GM19468 (cell line): ENCODE measurements around the gene TUBGCP2.

Source experiments
- ATAC-seq: cut with Tn5 transposase; IDR thresholded peaks from one replicate; pipeline ENCODE4 v1.9.1; 2021; ENCODE audit warnings: mild to moderate bottlenecking, moderate library complexity, moderate number of reproducible peaks; ENCODE audit not compliant: unreplicated experiment; ENCODE audit errors: extremely low read depth

The TUBGCP2 gene

DNA sequence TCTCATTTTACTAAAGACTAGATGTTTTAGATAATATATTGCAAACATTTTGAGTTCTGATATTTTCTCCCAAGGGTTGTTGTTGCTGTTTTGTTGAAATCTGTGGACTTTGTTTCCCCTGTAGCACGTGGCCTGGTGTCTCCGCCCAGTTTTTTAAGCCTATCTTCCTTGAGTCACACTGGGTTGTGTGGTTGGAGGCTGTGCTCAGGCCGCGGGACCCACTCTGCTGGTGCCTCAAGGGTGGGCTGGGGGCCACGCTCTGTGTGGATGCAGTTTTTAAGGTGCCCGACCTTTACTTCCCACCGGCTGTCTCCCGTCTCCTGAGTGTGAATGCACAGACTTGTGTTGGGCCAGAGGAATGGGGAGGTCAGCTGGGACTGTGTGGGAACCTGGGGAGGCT lies 34.3 kb upstream of the TUBGCP2 start:
- ATAC-seq: no peak

GRCh38 chr10:133341983-133342382 lies 33.3 kb upstream of the TUBGCP2 start:
- no peak for ATAC-seq

GRCh38 chr10:133339708-133340380 lies 31.2 kb upstream of the TUBGCP2 start:
- no peak for ATAC-seq

DNA sequence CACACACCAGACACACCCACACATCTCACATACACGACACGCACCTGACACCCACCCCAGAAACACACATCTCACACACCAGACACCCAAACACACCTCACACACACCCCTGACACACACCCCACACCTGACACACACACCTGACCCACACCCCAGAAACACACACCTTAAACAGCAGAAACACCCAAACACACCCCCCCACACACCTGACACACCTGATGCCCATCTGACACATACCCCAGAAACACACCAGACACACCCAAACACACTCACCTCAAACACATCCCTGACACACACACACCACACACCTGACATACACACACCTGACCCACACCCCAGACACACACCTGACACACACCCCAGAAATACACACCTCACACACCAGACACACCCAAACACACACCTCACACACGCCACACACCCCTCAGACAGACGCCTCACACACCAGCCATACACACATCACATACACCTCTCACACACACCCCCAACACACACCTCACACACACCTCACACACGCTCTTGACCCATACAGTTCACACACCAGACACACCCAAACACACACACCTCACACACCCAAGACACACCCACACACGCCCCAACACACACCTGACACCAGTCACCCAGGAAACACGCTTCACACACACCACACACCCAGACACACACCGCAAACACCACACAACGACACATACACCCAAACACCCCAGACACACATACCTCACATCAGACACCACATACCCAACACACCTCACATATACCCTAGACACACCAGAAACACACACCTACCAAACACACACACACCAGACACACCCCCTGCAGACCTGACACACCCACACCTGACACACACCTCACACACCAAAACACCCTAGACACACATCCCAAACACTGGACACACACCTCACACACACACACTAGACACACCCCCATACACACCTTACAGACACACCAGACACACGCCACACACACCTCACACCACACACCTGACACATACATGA lies 29.7 kb upstream of the TUBGCP2 start:
- no peak for ATAC-seq

DNA sequence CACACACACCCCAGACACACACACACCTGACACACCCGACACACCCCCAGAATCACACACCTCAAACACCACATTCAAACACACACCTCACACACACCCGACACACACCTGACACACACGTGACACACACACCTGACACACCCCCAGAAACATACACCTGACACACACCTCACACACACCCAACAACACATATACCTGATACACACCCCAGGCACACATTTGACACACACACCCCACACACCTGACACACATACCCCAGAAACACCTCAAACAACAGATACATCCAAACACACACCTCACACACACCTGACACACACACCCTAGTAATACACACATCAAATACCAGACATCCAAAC lies 28.7 kb upstream of the TUBGCP2 start:
- ATAC-seq: no peak

DNA sequence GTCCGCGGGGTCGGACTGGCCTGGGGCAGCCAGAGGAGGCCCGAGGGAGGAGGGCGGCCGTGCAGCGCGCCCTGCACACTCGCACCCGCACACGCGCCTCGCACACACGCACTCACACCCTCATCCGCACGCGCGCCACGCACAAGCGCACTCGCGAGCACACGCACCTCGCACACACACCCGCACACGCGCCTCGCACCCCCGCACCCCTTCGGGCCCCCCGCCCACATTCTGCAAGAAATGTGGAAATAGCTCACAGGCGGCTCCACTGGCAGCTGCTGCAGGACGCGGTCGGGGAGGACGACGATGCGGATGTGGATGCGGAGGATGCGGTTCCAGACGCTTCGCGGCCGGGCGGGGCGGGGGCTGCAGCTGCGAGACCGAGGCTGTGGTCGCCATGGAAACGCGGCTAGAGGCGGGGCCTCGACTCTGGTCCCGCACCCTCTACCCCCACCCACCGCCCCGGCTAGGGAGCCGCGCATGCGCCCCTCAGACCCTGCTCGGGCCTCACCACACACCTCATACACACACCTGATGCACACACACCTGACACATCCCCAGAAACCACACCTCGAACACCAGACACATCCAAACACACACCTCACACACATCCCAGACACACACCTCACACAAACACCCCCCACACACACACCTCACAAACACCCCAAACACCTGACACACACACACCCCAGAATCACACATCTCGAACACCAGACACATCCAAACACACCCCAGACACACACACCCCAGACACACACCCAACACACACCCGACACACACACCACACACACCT lies 28.1 kb upstream of the TUBGCP2 start, which contains the start of gene CALY:
Gene CALY, minus strand, starts transcription at position 320 of the 793 bp plus-strand sequence. CDS start 7,907 bp downstream, outside the sequence.
- no peak for ATAC-seq

DNA sequence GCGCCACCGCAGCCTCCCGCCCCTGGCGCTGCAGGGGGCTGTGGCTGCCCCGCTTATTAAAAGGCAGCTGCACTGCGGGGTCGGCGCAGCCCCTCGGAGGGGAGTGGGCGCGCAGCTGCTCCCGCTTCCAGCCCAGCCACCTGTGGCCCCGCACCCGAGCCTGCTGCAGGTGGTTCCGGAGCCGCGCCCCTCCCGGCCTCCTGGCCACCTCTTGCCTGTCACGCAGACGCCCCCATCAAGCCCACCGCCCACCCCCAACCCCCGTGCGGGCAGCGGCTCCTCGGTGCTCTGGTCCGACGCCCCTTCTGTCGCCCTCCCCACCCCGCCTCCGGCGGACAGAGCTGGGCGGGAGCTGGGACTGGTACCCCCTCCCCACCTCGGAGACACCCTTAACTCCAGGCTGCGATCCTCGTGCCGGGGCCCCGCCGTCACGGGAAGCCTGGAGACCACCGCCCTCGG lies 27.5 kb upstream of the TUBGCP2 start:
- no peak for ATAC-seq

- ATAC-seq: no peak
These were observed 26.8 kb upstream of the TUBGCP2 start for GRCh38 chr10:133335246-133336117.

- ATAC-seq: no peak
These were observed 26.0 kb upstream of the TUBGCP2 start for GRCh38 chr10:133334503-133335245.

GRCh38 chr10:133332936-133333699 lies 24.4 kb upstream of the TUBGCP2 start:
- no peak for ATAC-seq

DNA sequence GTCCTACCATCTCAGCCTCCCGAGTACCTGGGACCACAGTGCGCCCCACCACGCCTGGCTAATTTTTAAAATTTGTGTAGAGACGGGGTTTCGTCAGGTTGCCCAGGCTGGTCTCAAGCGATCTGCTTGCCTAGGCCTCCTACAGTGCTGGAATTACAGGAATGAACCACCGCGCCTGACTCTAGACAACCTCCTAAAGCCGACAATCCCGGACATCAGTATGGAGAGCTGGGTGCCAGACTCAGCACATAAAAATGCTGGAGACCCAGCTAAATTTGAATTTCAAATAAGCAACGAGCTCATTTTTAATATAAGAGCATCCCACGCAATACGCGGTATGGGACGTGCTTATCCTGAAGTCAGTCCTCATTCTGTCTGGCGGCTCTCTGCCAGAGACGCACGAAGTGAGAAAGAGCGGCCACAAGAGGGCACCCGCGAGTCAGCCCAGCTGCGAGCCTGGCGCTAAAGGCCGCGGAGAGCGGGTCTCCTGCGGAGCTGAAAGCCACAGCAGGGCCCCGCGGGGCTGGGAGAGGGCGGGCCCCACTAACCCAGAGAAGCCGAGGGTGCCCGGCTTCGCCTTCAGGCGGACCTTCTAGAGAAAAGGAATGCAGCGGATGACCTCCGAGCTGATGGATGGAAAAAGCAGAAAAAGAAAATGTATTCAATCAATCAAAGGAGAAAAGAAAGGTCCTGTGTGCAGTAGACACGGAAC lies 21.0 kb upstream of the TUBGCP2 start:
- no peak for ATAC-seq

DNA sequence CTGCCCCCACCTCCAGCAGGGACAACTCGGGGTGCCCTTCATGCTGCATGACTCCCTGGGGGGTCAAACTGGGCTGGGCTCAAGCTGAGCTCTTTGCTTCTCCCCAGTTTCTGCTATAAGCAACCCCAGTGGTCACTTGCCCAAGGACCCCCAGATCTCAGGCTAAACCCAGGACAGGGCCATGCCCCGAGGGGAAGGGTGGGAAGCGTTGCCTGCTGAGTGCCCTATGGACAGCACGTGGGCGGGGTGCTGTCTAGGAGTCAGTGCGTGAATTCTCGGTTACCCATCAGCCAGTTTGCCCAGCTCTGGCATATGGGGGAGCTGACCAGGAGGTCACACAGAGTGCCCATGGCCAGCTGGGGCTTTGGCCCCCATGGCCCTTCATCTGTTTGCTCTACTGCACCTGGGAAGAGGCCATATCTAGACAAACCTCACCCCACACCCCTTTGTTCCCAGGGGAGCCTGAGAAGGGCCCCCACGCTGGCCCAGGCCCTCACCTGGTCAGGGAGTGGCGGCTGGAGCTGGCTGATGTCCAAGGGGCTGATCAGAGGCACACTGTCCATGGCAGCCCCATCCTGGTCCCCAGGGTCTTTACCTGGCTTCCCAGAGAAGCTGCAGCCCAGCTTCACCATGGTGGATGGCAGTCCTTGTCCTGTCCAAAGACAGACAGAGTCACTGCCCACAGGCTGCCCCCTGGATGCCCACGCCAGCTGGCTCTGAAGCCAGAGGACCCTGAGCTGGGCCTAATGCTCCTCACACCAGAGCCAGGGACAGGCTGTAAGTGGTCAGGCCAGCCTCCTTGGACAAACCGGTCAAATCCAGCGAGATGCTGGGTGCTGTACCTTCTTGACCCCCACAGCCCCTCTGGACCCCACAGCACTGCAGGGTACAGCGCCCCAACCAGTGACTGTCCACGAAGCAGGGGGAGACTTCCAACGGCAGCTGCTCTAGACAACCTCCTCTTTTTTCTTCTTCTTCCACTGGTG lies 20.0 kb upstream of the TUBGCP2 start:
- ATAC-seq: no peak

DNA sequence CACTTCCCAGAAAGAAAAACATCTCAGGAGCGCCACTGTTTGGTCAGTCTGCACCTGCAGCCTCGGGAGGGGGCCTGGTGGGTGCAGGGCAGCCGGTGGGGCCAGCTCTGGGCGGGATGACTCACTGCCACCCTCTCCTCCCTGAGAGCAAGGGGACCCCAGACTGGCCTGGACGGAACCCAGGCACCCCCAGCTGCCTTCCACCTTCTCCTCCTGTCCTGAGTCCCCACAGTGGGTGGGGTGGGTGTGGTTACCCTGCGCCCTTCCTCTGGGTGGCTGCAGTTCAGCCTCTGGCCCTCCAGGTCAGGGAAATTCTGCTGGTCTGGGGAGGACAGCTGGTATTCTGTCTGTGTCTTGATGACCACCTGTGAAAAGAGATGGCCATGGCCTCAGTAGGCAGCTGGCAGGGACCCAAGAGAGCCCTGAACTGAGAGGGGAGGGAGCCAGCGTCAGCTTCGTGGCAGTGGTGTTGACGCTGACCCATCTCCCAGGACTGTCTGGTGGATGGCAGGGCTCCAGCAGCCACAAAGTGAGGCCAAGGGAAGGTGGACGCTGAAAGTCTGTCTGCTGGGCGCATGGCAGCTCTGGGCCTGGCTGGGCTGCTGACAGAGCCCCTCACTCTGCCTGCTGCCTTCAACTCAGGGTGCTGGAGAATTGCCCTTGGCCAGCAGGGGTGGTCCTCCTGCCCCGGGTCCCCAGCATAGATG lies 19.1 kb upstream of the TUBGCP2 start:
- ATAC-seq: no peak

DNA sequence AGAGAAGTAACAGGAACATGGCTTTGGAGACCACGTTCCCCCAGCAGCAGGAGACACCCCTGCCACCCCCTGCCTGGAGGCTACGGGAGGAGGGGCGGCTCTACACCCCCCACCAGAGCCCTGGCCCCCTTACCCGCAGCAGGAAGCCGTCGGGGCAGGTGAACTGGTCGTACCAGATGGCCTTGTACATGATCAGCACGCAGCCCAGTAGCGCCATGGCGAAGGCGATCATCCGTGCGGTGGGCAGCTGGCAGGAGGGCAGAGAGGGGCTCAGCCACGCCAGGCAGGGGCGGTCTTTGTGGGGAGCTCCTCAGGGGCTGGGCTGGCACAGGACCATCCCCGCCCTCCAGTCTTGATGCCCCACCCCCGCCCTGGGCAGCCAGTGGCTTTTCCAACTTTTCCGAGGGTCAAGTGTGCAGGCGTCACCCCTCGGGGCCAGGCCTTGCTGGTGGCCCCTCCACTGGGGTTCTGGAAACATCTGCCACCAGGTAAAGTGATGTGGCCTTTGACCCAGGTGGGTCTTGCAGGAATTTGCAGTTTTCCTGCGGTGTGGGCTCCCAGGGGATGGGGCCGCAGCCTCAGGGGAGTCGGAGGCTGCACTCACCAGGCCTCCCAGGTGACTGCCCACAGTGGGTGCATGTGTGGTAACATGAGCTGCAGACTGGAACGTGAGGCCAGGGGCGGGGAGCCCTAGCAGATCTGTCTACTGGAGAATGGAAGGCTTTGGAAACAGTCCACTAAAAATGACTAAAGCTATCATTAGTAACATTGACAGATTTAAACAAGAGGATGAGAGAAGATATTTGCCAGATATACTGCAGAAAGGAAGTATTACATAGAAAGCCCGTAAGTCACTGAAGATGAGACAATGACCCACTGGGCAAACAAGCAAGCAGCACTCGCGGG lies 18.3 kb upstream of the TUBGCP2 start:
- no peak for ATAC-seq

DNA sequence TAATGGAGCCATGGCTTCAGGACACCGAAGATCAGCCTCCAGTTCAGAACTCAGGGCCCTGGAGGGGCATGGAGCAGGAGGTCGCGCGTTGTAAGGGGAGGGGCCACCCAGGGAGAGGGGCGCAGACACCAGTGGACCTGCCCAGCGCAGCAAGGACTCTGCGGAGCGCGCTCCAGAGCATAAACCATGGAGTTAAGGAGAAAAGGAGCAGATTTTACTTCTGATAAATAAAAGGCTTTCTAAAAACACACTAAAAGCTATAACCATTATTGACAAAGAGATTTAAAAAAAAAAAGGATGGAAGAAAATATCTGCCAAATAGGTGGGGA lies 17.5 kb upstream of the TUBGCP2 start:
- ATAC-seq: no peak
